ENCODE results near the gene ZNF611.
"Not testable (repeated sequence)": the region's sequence is repeated elsewhere in the genome, so short reads cannot be mapped to it uniquely, and the experiment has no call there.

- TF ChIP-seq EZH2phosphoT487 (IDR thresholded peaks at IDR 0.05; ENCODE audit: insufficient read depth, low read depth); EZH2 (IDR thresholded peaks at IDR 0.05; ENCODE audit: insufficient read depth, poor library complexity, severe bottlenecking): not testable (repeated sequence)
Measured at GRCh38 chr19:52756447-52756846, 21.6 kb upstream of the ZNF611 start.

Data from GM23248 (cell line).